ENCODE results near the gene CAMTA1. TPM values are rescaled to one million over a fixed set of nuclear protein-coding genes. Genes with fewer than 3 reads are reported as not detected.

CAMTA1 gene
- total RNA-seq, 2 experiments from 2014 or later = 43.9 to 73.3 TPM

DNA sequence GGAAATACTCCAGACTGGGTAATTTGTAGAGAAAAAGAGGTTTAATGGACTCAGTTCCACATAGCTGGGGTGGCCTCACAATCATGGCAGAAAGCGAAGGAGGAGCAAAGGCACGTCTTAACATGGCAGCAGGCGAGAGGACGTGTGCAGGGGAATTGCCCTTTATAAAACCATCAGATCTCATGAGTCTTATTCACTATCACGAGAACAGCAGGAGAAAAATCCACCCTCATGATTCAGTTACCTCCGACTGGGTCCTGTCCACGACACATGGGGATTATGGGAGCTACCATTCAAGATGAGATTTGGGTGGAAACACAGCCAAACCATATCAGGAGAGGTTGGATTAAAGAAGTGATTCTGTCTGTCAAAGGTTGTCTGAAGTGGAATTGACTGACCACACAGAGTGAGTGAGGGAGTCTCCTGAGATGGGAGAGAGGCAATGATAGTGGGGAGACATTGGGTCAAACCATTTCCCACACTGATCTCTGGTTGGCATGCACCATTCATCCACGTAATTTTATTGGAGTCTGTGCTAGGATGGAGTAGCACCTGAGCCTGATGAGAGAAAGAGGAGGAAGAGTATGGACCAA is 927.6 kb downstream of the CAMTA1 start:
- no peaks in the 10 kb centered on the region for H3K36me3 ChIP-seq (ENCODE audit: insufficient read depth, low read length)
- ChIA-PET POLR2A (interaction anchor here (0.6 kb wide), 1 partner anchor 18 kb away, joined by 4 read pairs; no protein-coding TSS in a partner anchor), CTCF (ENCODE audit: unreplicated experiment) (no interaction called here)
- H3K4me2 ChIP-seq (ENCODE audit: low read length) = no peak overlapping the region
- H3K4me1 ChIP-seq (ENCODE audit: insufficient read depth, low read length, poor library complexity, severe bottlenecking) = no peaks in the 10 kb centered on the region
- H3K9me2 ChIP-seq (ENCODE audit: insufficient read depth, low read length) = no peaks in the 10 kb centered on the region
- H3K4me3 ChIP-seq (ENCODE audit: low read depth, low read length, poor library complexity, severe bottlenecking) = no peak overlapping the region
- no peaks in the 10 kb centered on the region for H4K20me1 ChIP-seq (ENCODE audit: insufficient read depth, low read length)
- intact Hi-C loops (cut with micrococcal nuclease; ENCODE audit: unreplicated experiment) = no loop called here
- no peak for DNase-seq (ENCODE audit: low spot score)
- no peaks in the 10 kb centered on the region for H3K9me3 ChIP-seq (ENCODE audit: low read length)
- H3K79me2 ChIP-seq (ENCODE audit: insufficient read depth, low read depth, low read length) = no peaks in the 10 kb centered on the region
- BruUV-seq (replicated peaks) = no TSS peak
- no peak overlapping the region for H2AFZ ChIP-seq (ENCODE audit: low read length)
- H3K27ac ChIP-seq (ENCODE audit: low read depth, low read length, poor library complexity, severe bottlenecking) = no peak overlapping the region
- no peak for TF ChIP-seq EZH2phosphoT487 (IDR thresholded peaks at IDR 0.05; ENCODE audit: borderline replicate concordance, low read depth, low read length)
- TF ChIP-seq, protein P1, sequence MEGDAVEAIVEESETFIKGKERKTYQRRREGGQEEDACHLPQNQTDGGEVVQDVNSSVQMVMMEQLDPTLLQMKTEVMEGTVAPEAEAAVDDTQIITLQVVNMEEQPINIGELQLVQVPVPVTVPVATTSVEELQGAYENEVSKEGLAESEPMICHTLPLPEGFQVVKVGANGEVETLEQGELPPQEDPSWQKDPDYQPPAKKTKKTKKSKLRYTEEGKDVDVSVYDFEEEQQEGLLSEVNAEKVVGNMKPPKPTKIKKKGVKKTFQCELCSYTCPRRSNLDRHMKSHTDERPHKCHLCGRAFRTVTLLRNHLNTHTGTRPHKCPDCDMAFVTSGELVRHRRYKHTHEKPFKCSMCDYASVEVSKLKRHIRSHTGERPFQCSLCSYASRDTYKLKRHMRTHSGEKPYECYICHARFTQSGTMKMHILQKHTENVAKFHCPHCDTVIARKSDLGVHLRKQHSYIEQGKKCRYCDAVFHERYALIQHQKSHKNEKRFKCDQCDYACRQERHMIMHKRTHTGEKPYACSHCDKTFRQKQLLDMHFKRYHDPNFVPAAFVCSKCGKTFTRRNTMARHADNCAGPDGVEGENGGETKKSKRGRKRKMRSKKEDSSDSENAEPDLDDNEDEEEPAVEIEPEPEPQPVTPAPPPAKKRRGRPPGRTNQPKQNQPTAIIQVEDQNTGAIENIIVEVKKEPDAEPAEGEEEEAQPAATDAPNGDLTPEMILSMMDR (conservative IDR thresholded peaks at IDR 0.05; ENCODE audit: low read length) = no peak

DNA sequence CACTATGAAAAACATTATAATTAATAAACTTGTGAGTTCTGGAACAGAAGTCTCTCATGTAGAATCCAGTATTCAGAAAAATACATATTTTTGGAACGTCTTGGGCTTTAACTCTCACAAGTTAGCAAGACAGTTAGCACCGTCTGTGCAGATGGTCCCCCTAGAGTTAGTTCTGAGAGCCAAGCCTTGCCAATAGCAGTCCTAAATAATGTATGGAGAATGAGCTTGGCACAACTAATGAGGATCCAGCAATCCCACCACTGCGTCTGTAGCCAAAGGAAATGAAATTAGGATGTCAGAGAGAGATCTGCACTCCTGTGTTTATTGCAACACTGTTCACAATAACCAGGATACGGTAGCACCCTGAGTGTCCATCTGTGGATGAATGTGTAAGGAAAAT is 931.3 kb downstream of the CAMTA1 start:
- Histone ChIP-seq H3K4me1 (ENCODE audit: insufficient read depth, low read length, poor library complexity, severe bottlenecking) (no peaks in the 10 kb centered on the region), H3K4me2 (ENCODE audit: low read length) (no peak overlapping the region), H3K4me3 (ENCODE audit: low read depth, low read length, poor library complexity, severe bottlenecking) (no peak overlapping the region), H2AFZ (ENCODE audit: low read length) (no peak overlapping the region), H3K9me2 (ENCODE audit: insufficient read depth, low read length) (no peaks in the 10 kb centered on the region), H3K79me2 (ENCODE audit: insufficient read depth, low read depth, low read length) (no peaks in the 10 kb centered on the region), H4K20me1 (ENCODE audit: insufficient read depth, low read length) (no peaks in the 10 kb centered on the region), H3K9me3 (ENCODE audit: low read length) (no peaks in the 10 kb centered on the region), H3K27ac (ENCODE audit: low read depth, low read length, poor library complexity, severe bottlenecking) (no peak overlapping the region), H3K36me3 (ENCODE audit: insufficient read depth, low read length) (no peaks in the 10 kb centered on the region)
- intact Hi-C loops (cut with micrococcal nuclease; ENCODE audit: unreplicated experiment) = no loop called here
- TF ChIP-seq EZH2phosphoT487 (IDR thresholded peaks at IDR 0.05; ENCODE audit: borderline replicate concordance, low read depth, low read length) = no peak
- TF ChIP-seq, protein P1 (conservative IDR thresholded peaks at IDR 0.05; ENCODE audit: low read length) = no peak
- DNase-seq (ENCODE audit: low spot score) = no peak
- CTCF ChIA-PET (ENCODE audit: unreplicated experiment) = no interaction called here
- BruUV-seq (replicated peaks) = no TSS peak
- POLR2A ChIA-PET = no interaction called here

DNA sequence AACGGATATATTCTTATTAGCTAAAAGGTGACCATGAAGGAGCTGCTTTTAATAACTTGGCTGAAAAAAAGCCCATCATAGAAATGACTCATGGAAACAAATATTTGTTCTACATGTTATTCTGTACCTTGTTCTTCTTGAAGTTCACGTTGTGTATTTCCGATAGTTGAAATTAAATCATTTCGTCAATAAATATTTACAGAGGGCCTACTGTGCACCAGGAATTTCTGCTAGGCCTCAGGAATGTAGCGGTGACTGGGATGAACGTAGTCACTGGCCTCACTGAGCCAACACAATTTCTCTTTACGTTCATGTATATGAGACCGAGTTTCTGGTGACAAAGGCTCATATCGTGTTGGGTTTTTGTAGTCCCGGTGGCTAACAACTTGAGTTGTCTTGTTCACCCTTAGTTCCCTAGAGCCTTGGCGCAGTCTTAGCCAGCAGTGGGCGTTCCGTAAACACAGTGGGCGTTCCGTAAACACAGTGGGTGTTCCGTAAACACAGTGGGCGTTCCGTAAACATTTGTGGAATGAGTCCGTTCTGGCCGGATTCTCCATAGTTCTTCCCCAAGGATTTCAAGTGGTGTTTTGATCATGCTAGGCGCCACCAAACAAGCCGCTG is 932.6 kb downstream of the CAMTA1 start:
- H3K9me2 ChIP-seq (ENCODE audit: insufficient read depth, low read length) = no peaks in the 10 kb centered on the region
- no peak overlapping the region for H3K4me3 ChIP-seq (ENCODE audit: low read depth, low read length, poor library complexity, severe bottlenecking)
- H3K79me2 ChIP-seq (ENCODE audit: insufficient read depth, low read depth, low read length) = no peaks in the 10 kb centered on the region
- no peaks in the 10 kb centered on the region for H4K20me1 ChIP-seq (ENCODE audit: insufficient read depth, low read length)
- H3K27ac ChIP-seq (ENCODE audit: low read depth, low read length, poor library complexity, severe bottlenecking) = no peak overlapping the region
- intact Hi-C loops (cut with micrococcal nuclease; ENCODE audit: unreplicated experiment) = no loop called here
- H2AFZ ChIP-seq (ENCODE audit: low read length) = no peak overlapping the region
- no TSS peak for BruUV-seq (replicated peaks)
- H3K36me3 ChIP-seq (ENCODE audit: insufficient read depth, low read length) = no peaks in the 10 kb centered on the region
- no peak for DNase-seq (ENCODE audit: low spot score)
- no peaks in the 10 kb centered on the region for H3K9me3 ChIP-seq (ENCODE audit: low read length)
- TF ChIP-seq, protein P1 (conservative IDR thresholded peaks at IDR 0.05; ENCODE audit: low read length) = no peak
- no peak for TF ChIP-seq EZH2phosphoT487 (IDR thresholded peaks at IDR 0.05; ENCODE audit: borderline replicate concordance, low read depth, low read length)
- POLR2A ChIA-PET = interaction anchor here (0.7 to 1.0 kb wide), 2 partner anchors 21 to 58 kb away, joined by 3 to 7 read pairs; no protein-coding TSS in a partner anchor
- H3K4me2 ChIP-seq (ENCODE audit: low read length) = no peak overlapping the region
- no peaks in the 10 kb centered on the region for H3K4me1 ChIP-seq (ENCODE audit: insufficient read depth, low read length, poor library complexity, severe bottlenecking)
- CTCF ChIA-PET (ENCODE audit: unreplicated experiment) = no interaction called here
